Measurements from ENCODE around the gene CDH4. TPM values are rescaled to one million over a fixed set of nuclear protein-coding genes. Genes with fewer than 3 reads are reported as not detected.

CDH4 gene
- polyA plus RNA-seq, 1 donor (not counting 4 experiments of a cell fraction or from before 2014, with no cell fraction given): 2.2 TPM

DNA sequence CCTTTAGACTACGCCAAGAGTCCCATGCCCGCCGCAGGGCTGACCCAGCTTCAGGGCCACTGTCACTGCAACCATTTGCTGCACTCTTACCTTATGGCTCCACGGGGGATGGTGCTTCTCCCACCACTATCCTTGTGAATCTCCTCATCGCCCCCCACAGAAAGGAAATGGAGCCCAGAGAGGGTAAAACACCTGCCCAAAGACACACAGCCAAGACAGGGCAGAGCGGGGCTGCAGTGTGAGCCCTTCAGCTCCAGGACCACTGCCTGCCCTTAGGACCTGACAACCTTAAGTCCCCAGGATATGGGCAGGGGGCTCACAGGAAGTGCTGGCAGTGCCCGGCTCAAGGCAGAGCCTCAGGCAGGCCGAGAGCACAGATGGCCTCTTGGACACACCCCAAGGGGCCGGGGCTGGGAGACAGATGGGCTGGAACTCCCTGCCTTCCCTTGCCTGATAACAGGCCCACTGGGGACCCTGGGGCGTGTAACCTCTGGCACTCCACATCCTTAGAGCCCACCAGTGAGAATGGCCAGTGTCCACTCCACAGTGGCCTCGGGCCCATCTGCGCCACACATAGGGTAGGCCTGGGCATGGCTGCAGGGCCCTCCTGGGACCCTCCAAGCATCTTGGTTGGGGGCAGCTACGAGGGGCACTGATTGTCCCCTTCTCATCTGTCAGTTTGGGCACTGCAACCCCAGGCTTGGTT lies 548.5 kb downstream of the CDH4 start:
- H4K20me1 ChIP-seq (ENCODE audit: control insufficient read depth, extremely low read depth, insufficient read depth, low read length): peaks cover 28% of the 10 kb centered on the region
- no peak overlapping the region for H3K4me2 ChIP-seq (ENCODE audit: control insufficient read depth, extremely low read depth, insufficient read depth, low read depth, low read length)
- no peak for FAIRE-seq
- H3K9ac ChIP-seq (ENCODE audit: control insufficient read depth, extremely low read depth, insufficient read depth, low read length): no peak overlapping the region
- dilution Hi-C loops (cut with MboI; ENCODE audit: extremely low pct_ligation_motif_present, low sequenced_read_pairs): no loop called here
- H3K9me1 ChIP-seq (ENCODE audit: control insufficient read depth, extremely low read depth, insufficient read depth, low read length): no peaks in the 10 kb centered on the region
- DNase-seq (ENCODE audit: low read depth, low spot score): no peak
- H3K79me2 ChIP-seq (ENCODE audit: control insufficient read depth, insufficient read depth, low read length): no peaks in the 10 kb centered on the region
- no peak overlapping the region for H3K4me3 ChIP-seq (ENCODE audit: control insufficient read depth in 2 of 3, extremely low read depth in 1 of 3, insufficient read depth in 2 of 3, low read depth in 1 of 3, low read length in 3 of 3)
- no peak for TF ChIP-seq CTCF (optimal IDR thresholded peaks at IDR 0.05 in 1 of 3, IDR thresholded peaks at IDR 0.05 in 1 of 3, conservative IDR thresholded peaks at IDR 0.05 in 1 of 3; ENCODE audit: extremely low read depth in 1 of 3, insufficient read depth in 2 of 3, low read length in 3 of 3)
- no peak for TF ChIP-seq EZH2 (IDR thresholded peaks at IDR 0.05; ENCODE audit: low read length)
- peaks cover 20% of the 10 kb centered on the region for H3K4me1 ChIP-seq (ENCODE audit: control insufficient read depth, extremely low read depth, insufficient read depth, low read length)
- H3K27ac ChIP-seq (ENCODE audit: control insufficient read depth, insufficient read depth, low read length): no peak overlapping the region
- no peak overlapping the region for H2AFZ ChIP-seq (ENCODE audit: control insufficient read depth, low read length)
- H3K9me3 ChIP-seq (ENCODE audit: control insufficient read depth, low read depth, low read length): no peaks in the 10 kb centered on the region
- H3K27me3 ChIP-seq (ENCODE audit: control insufficient read depth, extremely low read depth, insufficient read depth, low read length): peaks cover 76% of the 10 kb centered on the region
- H3K36me3 ChIP-seq (ENCODE audit: control insufficient read depth in 2 of 2, extremely low read depth in 1 of 2, insufficient read depth in 2 of 2, low read length in 2 of 2): no peaks in the 10 kb centered on the region

- H4K20me1 ChIP-seq (ENCODE audit: control insufficient read depth, extremely low read depth, insufficient read depth, low read length): peaks cover 27% of the 10 kb centered on the region
- FAIRE-seq: no peak
- dilution Hi-C loops (cut with MboI; ENCODE audit: extremely low pct_ligation_motif_present, low sequenced_read_pairs): no loop called here
Measured at GRCh38 chr20:61801065-61801360, 549.0 kb downstream of the CDH4 start.

More at GRCh38 chr20:61801065-61801360, 549.0 kb downstream of the CDH4 start:
- Histone ChIP-seq H3K9ac (ENCODE audit: control insufficient read depth, extremely low read depth, insufficient read depth, low read length) (no peak overlapping the region), H3K36me3 (ENCODE audit: control insufficient read depth in 2 of 2, extremely low read depth in 1 of 2, insufficient read depth in 2 of 2, low read length in 2 of 2) (no peaks in the 10 kb centered on the region), H3K4me3 (ENCODE audit: control insufficient read depth in 2 of 3, extremely low read depth in 1 of 3, insufficient read depth in 2 of 3, low read depth in 1 of 3, low read length in 3 of 3) (no peak overlapping the region), H3K4me2 (ENCODE audit: control insufficient read depth, extremely low read depth, insufficient read depth, low read depth, low read length) (no peak overlapping the region), H3K9me1 (ENCODE audit: control insufficient read depth, extremely low read depth, insufficient read depth, low read length) (no peaks in the 10 kb centered on the region), H2AFZ (ENCODE audit: control insufficient read depth, low read length) (no peak overlapping the region), H3K79me2 (ENCODE audit: control insufficient read depth, insufficient read depth, low read length) (no peaks in the 10 kb centered on the region), H3K9me3 (ENCODE audit: control insufficient read depth, low read depth, low read length) (no peaks in the 10 kb centered on the region), H3K4me1 (ENCODE audit: control insufficient read depth, extremely low read depth, insufficient read depth, low read length) (peaks cover 20% of the 10 kb centered on the region), H3K27me3 (ENCODE audit: control insufficient read depth, extremely low read depth, insufficient read depth, low read length) (peaks cover 77% of the 10 kb centered on the region), H3K27ac (ENCODE audit: control insufficient read depth, insufficient read depth, low read length) (no peak overlapping the region)
- TF ChIP-seq CTCF (optimal IDR thresholded peaks at IDR 0.05 in 1 of 3, IDR thresholded peaks at IDR 0.05 in 1 of 3, conservative IDR thresholded peaks at IDR 0.05 in 1 of 3; ENCODE audit: extremely low read depth in 1 of 3, insufficient read depth in 2 of 3, low read length in 3 of 3) (no peak), EZH2 (IDR thresholded peaks at IDR 0.05; ENCODE audit: low read length) (no peak)
- no peak for DNase-seq (ENCODE audit: low read depth, low spot score)

Data from keratinocyte (primary cell).